Measurements from ENCODE around the gene UBAP1. TPM values are rescaled to one million over a fixed set of nuclear protein-coding genes. Genes with fewer than 3 reads are reported as not detected.

The UBAP1 gene
- total RNA-seq, 1 experiment from 2014 or later, result 30.8 TPM

DNA sequence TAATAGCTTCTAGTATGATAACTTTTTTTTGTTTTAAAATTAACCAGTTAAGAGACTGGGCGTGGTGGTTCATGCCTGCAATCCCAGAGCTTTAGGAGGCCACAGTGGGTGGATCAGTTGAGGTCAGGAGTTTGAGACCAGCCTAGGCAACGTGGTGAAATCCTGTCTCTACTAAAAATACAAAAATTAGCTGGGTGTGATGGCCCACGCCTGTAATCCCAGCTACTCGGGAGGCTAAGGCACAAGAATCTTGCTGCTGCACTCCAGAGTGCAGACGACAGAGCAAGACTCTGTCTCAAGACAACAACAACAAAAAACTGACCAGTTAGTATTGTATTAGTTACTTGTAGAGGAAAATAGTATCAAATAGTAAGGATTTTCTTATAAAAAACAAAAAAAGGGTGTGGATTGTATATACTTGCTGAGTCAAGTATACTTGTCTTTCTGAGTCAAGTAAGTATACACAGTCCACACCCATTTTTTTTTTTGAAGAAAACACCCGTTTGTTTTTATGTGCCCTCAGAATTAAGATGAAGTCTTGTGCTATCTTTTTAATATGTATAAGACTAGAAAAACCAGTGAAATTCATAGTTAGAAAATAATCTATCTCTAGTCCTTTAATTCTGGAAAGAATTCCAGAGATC, 25.3 kb downstream of the UBAP1 start:
- Histone ChIP-seq H3K4me3 (replicated peaks in 1 of 2; ENCODE audit: low read depth in 1 of 2, low read length in 2 of 2) (no peak overlapping the region), H3K9me3 (ENCODE audit: control insufficient read depth in 1 of 2, insufficient read depth in 1 of 2, low read depth in 1 of 2, low read length in 2 of 2) (no peaks in the 10 kb centered on the region), H2AFZ (ENCODE audit: low read depth, low read length, poor library complexity, severe bottlenecking) (no peak overlapping the region), H3K9me2 (ENCODE audit: insufficient read depth) (no peaks in the 10 kb centered on the region), H3K27ac (ENCODE audit: low read depth, low read length) (no peak overlapping the region), H4K20me1 (ENCODE audit: insufficient read depth) (0 out of 2 replicates have a peak, but pooled peaks cover 6% of the 10 kb centered on the region), H3K4me1 (ENCODE audit: control insufficient read depth in 1 of 2, insufficient read depth in 2 of 2, low read length in 2 of 2) (peaks cover 12 to 38% of the 10 kb centered on the region in 2 experiments), H3K79me2 (ENCODE audit: insufficient read depth, low read length) (peaks cover 92% of the 10 kb centered on the region), H3K9ac (ENCODE audit: low read length) (no peak overlapping the region), H3K4me2 (ENCODE audit: low read length) (no peak overlapping the region), H3K36me3 (ENCODE audit: control insufficient read depth in 1 of 2, insufficient read depth in 2 of 2, low read length in 2 of 2) (no peaks in the 10 kb centered on the region), H3K27me3 (ENCODE audit: insufficient read depth, low read length) (no peaks in the 10 kb centered on the region)
- ChIA-PET RAD21 (ENCODE audit: low non-redundant PET in 1 of 2, low total read pairs in 2 of 2, uncharacterized antibody in 2 of 2, unreplicated experiment in 2 of 2) (no interaction called here), CTCF (no interaction called here), POLR2A (no interaction called here)
- TF ChIP-seq FOSL1 (IDR thresholded peaks at IDR 0.05; ENCODE audit: low read depth) (0 out of 2 replicates have a peak, but pooled peaks have one; percentile 11), TCF7L2 (IDR thresholded peaks at IDR 0.05; ENCODE audit: borderline replicate concordance, extremely low read depth, insufficient read depth, insufficient read length) (no peak)
- no peak for ATAC-seq
- no TSS peak for BruUV-seq (replicated peaks)
- intact Hi-C loops (cut with micrococcal nuclease), result no loop called here
- no peak for DNase-seq (ENCODE audit: low read depth, low spot score)

DNA sequence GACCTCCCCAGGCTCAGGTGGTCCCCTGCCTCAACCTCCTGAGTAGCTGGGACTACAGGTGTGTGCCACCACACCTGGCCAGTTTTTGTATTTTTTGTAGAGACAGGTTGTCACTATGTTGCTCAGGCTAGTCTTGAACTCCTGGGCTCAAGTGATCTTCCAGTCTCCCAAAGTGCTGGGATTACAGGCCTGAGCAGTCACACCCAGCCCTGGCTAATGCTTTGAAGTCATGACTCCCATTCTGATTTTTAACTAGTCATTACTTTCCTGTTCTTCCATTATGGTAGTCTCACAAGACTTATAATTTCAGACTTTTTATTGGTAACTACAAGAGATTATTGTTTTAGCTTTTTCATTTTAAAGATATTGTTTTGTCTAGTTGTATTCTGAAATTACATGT, 26.3 kb downstream of the UBAP1 start:
- Histone ChIP-seq H3K4me2 (ENCODE audit: low read length) (no peak overlapping the region), H3K9me3 (ENCODE audit: control insufficient read depth in 1 of 2, insufficient read depth in 1 of 2, low read depth in 1 of 2, low read length in 2 of 2) (no peaks in the 10 kb centered on the region), H4K20me1 (ENCODE audit: insufficient read depth) (0 out of 2 replicates have a peak, but pooled peaks cover 5% of the 10 kb centered on the region), H3K4me3 (replicated peaks in 1 of 2; ENCODE audit: low read depth in 1 of 2, low read length in 2 of 2) (no peak overlapping the region), H3K4me1 (ENCODE audit: control insufficient read depth in 1 of 2, insufficient read depth in 2 of 2, low read length in 2 of 2) (peaks cover 12 to 35% of the 10 kb centered on the region in 2 experiments), H3K27me3 (ENCODE audit: insufficient read depth, low read length) (no peaks in the 10 kb centered on the region), H3K9ac (ENCODE audit: low read length) (no peak overlapping the region), H3K27ac (ENCODE audit: low read depth, low read length) (no peak overlapping the region), H2AFZ (ENCODE audit: low read depth, low read length, poor library complexity, severe bottlenecking) (no peak overlapping the region), H3K9me2 (ENCODE audit: insufficient read depth) (no peaks in the 10 kb centered on the region), H3K79me2 (ENCODE audit: insufficient read depth, low read length) (peaks cover 93% of the 10 kb centered on the region), H3K36me3 (ENCODE audit: control insufficient read depth in 1 of 2, insufficient read depth in 2 of 2, low read length in 2 of 2) (no peaks in the 10 kb centered on the region)
- ATAC-seq, result no peak
- ChIA-PET RAD21 (ENCODE audit: low non-redundant PET in 1 of 2, low total read pairs in 2 of 2, uncharacterized antibody in 2 of 2, unreplicated experiment in 2 of 2) (no interaction called here), CTCF (interaction anchor here (0.8 kb wide), 1 partner anchor 48 kb away, joined by 3 read pairs; no protein-coding TSS in a partner anchor), POLR2A (no interaction called here)
- TF ChIP-seq CBX3 (IDR thresholded peaks at IDR 0.05; ENCODE audit: low read depth) (no peak), RAD21 (IDR thresholded peaks at IDR 0.05; ENCODE audit: low read depth) (no peak)
- no peak for DNase-seq (ENCODE audit: low read depth, low spot score)
- BruUV-seq (replicated peaks), result no TSS peak
- intact Hi-C loops (cut with micrococcal nuclease), result no loop called here

Data from HCT116 (cell line).